SHP77 treated with DMSO at 0.1 percent for 48 hours (cell line): ENCODE data around the gene ADARB2.
A peak's percentile ranks its signal among the peaks of the same experiment; 100 is the strongest.
"Not testable (repeated sequence)": the region's sequence is repeated elsewhere in the genome, so short reads cannot be mapped to it uniquely, and the experiment has no call there.

Source experiments
- DNase-seq: peaks from one replicate; lab custom pipeline; 2025; lab: John Stamatoyannopoulos, UW

The ADARB2 gene

DNA sequence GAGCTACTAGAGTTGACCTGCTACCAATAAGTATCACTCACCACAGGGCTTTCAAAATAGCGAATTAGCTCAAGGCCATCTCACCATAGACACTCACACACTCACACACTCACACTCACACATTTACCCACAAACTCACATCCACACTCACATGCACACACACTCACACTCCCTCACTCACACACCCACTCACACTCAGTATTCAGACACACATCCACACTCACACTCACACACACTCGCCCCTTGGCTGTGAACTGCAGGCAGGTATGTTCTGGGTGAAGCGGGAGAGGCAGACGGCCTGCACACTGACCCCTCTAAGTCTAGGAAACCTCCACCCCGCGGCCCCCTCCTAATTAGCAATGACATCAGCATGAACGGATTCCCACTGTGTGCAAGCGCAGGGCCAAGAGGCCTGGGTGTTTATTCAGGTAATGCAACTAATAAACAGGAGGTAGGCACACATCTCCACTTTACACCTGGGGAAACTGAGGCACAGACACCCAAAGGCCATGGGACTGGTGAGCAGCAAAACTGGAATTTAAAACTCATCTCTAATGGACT lies 94.6 kb downstream of the ADARB2 start:
- no peak for DNase-seq

DNA sequence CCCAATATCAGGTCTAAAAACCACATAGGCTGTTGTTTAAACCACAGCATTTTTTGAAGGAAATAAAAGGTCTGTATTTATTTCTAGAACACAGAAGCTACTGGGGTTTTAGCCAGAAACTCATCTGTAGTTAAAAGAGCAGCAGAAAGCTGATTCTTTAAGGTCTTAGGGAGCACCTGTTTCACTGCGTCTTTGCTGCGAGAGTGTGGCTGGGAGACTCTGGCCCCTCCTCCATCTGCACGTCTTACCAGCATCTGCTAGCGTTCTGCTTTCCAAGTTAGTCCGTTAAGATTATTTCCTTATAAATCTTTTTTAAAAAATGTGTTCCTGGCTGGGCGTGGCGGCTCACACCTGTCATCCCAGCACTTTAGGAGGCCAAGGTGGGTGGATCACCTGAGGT lies 95.9 kb downstream of the ADARB2 start:
- DNase-seq, result no peak

DNA sequence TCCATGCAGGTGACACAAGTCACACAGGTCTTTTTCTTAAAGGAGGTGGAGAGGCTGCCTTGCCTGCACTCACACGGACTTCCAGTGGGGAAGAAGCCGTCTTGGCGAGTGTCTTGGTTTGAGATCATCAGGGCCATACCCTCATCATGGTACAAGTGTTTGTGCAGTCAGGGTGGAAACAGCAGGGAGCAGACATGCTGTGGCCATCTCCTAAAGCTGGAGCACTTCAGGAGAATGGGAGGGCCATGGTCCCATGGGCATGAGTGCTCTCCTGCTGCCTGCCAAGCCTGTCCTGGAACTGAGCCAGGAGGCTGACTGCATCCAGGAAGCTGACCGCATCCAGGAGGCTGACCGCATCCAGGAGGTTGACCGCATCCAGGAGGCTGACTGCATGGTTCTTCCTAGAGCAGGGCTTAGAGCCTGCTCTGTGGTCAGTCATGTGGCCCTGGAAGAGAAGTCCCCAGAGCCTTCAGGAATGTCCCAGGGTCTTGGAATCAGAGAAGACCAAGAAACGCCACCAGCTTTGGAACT lies 98.4 kb downstream of the ADARB2 start:
- DNase-seq, result peak; percentile 11

DNA sequence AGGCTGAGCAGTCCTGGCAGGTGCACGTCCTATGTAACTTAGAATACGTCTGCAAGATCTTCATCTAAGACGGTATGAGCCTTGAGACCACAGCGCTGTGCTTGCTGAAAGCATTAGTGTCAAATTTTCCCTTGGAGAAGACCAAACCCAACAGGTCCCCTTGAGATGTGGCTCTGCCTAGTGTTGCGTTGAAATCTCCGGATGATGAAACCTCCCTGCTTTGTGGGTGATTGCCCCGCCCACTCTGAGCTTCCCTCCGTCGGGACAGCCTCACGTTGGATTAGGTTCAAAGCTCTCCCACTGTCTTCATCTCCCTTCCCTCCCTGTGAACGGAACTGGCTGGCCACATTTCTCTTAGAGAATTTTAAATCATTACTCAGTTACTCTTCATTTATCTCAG lies 102.0 kb downstream of the ADARB2 start:
- DNase-seq, result no peak

DNA sequence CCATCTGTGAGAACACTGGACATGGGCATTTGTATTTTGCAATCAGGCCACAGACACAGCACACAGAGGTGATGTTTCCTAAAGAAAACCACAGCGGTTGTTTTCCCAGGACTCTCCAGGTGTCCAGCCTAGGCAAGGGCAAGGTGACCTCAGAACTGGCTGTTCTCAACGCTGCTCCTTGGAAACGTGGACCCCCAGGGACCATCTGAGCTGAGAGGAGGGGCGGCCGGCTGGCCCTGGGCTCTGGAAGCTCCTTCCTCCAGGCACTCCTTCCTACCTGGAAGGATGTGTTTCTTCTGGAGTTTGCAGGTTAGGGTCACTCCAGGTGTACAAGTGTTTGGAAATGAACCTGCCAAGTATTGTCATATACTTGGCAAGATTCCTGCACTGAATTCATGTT lies 103.1 kb downstream of the ADARB2 start:
- no peak for DNase-seq

DNA sequence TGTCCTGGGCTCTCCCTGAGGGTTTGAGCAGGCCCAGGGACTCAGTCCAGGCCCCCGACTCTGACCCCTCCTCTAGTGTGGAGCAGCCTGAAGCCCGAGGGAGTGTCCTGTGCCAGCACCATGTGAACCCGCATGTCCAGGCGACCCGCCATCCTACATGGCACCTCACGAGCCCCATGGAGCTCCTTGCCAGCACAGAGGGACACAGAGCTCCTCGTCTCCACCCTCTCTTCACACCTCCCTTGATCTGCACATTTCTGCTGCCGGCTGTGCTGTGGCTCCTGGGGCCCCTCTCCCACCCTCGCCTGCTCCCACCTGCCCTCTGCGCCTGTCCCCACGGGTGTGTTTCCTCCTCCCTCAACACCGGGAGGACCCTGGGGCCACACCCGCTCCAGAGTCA lies 103.5 kb downstream of the ADARB2 start:
- DNase-seq, result no peak

DNA sequence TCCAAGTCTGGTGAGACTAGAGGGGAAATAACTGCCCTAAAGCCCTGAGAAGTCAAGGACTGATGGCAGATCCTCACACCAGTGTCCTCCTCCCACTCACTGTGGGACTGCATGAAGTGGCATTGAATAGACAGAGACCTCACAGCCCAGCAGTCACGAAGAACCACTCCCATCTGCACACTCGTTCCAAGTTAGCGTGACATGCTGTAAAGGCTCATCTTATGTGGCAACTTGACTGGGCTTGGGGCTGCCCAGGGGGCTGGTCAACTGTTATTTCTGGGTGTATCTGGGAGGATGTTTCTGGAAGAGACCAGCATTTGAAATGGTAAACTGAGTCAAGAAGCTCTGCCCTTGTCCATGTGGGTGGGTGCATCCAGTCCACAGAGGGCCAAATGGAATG lies 104.7 kb downstream of the ADARB2 start:
- DNase-seq, result no peak

DNA sequence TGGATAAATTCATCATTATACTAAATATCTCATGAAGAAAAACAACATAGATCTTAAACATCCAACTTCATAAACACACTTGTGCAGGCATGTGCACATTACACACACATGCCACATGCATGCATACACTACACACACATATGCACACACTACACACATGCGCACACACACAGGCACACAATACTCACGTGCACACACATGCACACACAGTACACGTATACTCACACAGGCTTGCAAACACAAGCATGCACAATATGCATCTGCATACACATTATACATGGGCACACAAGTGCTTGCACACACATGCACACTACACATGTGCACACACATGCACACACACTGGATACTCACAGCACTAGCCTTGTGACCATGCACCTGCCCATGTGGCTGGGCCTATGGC lies 105.2 kb downstream of the ADARB2 start:
- no peak for DNase-seq

DNA sequence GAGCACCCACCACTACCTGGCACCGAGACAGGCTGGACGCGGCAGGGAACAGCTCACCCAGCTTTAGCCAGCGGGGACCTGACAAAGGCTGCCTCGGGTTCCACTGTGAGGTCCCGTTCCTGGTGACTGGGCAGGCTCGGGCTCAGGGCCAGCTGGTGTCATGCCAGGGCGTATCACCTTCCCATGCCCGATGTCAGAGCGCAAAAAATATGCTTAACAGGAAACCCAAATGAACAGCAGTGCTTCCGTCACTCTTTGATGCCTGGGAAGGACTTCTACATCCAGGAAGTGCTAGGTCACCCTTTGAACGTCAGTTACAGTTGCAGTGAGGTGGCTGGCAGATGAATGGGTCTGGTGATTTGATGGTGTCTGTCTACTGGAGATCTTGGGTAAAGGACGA lies 106.0 kb downstream of the ADARB2 start:
- peak; percentile 63 for DNase-seq

DNA sequence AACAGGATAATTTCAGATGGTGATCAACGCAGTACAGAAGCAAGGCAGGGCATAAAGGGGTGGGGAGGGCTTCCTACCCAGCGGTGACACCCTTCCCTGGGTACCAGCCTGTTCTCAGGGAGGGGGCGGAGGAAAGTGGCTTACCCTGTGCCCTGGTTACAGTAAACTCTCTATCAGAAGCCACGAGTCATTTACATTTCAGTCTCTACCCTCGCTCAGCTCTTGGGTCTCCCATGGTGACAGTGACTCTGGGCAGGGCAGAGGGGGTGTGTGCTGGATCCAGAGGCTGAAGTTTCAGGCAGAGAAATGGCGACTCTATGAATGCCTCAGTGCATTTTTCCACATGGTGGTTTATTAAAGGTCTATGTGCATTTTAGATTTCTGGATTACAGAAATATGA lies 107.0 kb downstream of the ADARB2 start:
- no peak for DNase-seq

DNA sequence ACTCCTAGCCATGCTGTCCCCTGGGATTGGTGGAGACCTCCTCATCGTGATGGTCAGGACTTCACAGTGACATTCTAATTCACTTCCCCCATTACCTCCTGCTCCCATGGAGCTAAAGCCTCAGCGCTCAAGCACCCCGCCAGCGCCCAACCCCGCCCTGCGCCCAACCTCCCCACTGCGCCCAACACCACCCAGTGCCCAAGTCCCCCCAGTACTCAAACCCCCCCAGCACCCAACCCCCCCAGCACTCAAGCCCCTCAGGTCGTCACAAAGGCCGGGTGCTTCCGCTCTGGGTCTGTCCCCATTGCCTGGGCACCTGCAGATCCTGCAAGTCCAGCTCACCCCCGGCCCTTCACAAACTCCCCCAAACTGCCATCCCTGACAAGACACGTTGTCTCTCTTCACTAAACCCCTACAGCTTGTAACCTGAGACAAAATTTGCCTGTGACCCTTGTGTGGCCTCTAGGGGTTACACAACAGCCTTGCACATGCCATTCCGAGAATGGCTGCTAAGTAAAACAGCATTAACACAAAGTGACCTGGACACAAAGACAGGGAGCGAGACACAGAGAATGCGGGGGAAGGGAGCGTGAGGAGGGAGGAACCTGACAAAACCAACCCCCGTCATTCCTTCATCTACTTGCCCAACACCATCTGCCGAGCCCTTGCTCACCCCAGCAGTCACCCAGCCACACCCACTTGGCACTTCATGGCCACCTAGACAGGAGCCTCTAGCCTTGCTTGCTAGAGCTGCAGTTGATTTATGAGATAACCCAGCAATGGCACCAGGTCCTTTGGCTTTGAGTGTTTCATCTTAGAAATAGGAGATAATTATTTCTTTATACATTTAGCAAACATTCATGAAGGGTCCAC lies 107.8 kb downstream of the ADARB2 start:
- DNase-seq, result no peak

DNA sequence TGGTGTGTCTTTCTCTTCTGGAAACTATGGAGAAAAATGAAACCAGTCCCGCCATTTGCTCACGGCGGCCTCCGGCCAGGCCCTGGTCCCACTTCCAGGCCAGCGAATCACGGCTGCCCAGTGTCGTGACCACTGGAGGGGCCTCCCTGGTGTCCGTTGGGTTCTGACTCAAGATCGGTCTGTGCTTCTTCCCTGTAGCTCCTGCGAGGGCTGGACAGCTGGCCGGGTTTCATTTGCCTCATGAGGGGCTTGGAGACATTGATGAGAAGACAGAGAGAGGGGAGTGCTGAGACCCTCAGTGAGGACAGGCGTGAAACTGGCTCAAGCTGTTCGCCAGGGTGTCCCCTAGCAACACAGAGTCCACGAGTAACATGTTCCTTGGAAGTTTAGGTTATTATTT lies 108.6 kb downstream of the ADARB2 start:
- DNase-seq, result no peak

DNA sequence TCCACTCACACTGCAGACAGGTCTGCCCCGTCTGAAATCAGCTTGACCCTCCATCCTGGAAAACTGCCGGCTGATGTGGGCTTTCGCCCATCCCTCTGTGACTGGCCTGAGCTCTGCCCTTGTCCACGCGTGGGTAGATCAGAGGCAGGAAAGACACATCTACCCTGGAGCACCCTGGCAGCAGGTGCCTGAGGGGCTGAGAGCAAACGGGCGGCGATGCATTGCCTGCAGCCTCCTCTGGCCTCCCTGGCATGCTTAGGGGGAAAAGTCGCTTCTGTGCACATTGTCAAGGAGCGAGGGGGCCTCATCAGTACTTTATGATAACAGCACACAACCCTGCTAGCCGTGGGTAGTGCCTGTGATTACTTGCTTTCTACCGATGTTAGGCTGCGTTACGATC lies 109.4 kb downstream of the ADARB2 start:
- DNase-seq, result no peak

DNA sequence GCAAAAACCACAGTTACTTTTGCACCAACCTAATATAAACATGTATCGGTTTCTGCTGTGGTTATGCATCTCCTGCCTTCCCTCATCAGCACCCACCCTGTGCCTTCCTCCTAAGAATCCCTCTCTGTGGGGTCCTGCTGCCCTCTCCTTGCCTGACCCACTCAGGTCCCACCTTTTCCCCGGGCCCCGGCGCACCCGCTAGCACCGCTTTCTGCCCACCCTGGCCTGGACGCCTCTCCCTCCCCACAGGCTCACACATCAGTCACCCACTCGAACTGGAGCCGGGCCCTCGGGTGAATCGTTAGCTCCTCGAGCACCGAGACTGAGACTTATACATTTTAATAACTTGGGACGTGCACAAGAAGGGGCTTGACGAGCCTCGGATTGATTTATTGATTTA lies 110.5 kb downstream of the ADARB2 start:
- no peak for DNase-seq

DNA sequence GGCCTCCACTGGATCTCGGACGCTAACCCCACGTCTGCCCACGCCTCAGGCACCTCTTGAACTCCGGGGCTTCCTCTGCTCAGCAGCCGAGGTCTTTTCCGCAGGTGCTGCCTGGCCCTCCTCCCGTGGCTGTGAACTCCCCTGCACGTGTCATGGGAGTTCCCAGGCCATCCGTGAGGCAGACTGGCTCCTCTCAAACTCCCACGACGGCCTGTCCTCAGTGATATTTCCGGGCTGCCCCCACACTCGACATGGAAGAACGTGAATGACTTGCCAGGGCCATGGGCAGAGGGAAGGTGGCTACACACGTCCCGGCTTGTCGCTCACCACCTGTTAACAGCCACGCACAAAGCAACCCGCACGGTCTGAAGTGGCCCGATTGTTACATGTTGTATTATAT lies 110.9 kb downstream of the ADARB2 start:
- DNase-seq, result no peak

DNA sequence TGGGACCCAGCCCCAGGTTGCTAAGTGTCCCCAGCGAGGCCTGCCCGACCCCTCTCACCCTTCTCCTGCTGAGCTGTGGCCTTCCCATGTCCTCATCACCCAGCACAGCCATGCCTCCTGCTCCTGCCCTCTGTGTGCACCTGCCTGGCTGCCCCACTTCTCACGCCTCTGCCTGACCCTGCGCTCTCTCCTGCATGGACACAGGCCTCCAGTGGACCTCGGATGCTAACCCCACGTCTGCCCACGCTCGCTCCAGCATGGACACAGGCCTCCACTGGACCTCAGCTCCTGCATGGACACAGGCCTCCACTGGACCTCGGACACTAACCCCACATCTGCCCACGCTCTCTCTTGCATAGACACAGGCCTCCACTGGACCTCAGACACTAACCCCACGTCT lies 111.6 kb downstream of the ADARB2 start:
- DNase-seq, result no peak

DNA sequence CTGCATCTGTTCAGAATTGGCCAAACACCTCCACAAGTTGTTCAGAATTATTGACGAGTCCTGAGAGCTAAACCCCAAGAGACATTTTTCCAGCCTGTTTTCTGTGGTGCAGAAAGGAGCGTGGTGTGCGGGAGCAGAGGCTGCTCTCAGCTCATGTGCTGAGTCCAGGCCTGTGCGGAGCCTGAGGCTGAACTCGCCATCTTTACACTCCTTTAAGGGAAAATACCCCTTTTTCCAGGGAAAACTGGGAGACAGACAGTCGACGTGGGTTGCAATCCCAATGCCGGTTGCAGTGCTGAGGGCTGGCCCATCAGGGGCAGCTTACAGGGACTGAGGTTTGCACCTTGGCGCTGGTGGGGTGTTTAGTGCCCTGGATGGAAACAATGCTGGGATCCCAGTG lies 112.2 kb downstream of the ADARB2 start:
- DNase-seq, result no peak

DNA sequence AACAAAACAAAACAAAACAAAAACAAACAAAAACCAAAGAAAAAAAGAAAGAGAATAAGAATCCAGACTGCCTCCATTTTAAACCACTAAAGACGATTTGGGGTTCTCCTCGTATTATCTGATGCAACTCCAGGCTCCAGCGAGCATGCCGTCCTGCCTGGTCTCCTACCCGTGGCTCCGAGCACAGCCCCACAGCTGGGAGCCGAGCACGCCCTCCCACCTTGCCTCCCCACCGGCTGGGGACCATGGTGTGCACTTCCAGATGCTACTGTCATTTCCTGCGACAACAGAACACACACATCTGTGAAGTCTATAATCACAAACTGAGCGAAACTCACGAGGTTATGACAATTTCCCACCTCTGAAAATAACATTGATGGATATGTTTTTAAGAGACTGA lies 113.1 kb downstream of the ADARB2 start:
- no peak for DNase-seq

DNA sequence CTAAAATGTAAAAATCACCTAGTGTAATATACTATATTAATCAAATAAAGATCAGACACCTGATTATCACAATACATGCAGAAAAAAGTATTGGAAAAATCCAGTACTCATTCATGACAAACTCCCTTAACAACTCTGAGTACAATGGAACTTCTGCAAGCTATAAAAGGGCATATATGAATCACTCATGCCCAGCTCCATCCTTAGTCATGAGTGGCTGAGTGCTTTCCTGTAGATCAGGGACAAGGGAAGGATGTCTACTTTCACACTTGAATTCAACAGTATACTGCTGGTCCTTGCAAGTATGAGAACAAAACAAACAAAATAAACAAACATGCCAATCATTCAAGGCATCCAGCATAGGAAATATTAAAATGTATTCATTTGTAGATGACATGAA lies 116.5 kb downstream of the ADARB2 start:
- DNase-seq, result no peak

DNA sequence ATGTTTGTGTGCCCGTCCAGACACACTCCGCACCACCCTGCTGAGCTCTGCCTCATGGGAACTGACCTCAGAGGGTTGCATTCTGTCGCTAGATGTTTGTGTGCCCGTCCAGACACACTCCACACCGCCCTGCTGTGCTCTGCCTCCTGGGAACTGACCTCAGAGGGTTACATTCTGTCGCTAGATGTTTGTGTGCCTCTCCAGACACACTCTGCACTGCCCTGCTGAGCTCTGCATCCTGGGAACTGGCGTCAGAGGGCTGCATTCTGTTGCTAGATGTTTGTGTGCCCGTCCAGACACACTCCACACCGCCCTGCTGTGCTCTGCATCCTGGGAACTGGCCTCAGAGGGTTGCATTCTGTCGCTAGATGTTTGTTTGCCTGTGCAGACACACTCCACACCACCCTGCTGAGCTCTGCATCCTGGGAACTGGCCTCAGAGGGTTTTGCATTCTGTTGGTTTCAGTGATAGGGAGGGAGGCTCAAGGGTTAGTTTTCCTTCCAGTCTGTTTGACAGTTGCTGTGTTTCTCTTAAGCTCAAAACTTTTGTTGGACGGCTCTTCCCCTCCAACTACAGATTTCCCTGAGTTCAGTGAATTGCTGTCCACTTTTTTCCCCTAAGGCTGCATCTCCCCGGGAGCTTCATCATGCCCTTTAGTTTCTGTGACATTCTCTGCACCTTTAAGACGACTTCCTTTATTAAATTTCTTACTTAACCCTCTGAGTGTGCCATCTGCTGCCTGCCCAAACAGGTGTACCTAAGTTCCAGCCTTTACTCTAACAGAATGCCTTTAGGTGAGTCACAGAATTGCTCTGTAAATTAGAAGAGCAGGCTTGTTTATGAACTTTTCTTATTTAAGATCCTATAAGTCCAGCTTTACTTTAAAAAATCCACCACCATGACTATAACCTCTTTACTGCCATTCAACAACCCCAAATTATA lies 119.7 kb downstream of the ADARB2 start:
- DNase-seq, result not testable (repeated sequence)

DNA sequence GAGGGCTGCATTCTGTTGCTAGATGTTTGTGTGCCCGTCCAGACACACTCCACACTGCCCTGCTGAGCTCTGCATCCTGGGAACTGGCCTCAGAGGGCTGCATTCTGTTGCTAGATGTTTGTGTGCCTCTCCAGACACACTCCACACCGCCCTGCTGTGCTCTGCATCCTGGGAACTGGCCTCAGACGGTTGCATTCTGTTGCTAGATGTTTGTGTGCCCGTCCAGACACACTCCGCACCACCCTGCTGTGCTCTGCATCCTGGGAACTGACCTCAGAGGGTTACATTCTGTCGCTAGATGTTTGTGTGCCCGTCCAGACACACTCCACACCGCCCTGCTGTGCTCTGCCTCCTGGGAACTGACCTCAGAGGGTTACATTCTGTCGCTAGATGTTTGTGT lies 120.6 kb downstream of the ADARB2 start:
- not testable (repeated sequence) for DNase-seq

DNA sequence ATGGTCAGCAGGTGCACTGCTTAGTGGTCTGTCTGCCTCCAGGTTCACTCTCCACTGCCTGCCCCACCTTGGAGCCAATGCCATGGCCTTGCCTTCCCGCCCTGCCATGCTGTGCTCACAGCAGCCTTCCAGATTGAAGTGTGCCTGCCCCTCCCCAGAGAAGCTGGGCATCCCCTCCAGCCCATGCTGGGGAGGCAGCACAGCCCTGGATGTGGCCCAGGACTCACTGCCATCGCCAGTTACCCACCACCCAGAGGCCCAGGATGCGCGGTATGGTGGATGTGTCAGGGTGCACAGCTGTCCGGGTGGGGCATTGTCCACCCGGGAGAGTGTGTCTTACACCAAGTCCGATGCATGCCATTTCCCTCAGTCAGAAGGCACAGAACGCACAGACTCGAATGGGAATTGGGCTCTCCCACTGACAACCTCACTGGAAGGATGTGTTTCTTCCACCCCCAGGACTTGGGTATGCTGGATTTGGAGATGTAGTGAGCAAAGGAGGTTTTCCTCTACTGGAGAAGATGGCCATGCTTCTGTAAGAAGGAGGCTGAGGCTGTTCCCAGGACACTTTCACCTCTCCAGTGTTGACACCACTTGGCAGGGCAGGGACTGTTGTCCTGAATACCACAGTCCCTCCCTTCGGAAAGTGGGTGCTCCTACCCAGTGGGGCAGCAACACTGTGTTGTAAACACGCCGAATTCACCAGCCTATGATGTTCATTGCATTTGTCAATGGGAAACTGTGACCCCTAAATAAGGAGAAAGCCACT lies 122.0 kb downstream of the ADARB2 start:
- DNase-seq, result no peak
